Breast epithelium (tissue), 4 donors: Measurements from ENCODE around the gene EXOC3L4. TPM values are rescaled to one million over a fixed set of nuclear protein-coding genes. Genes with fewer than 3 reads are reported as not detected.
A peak's percentile ranks its signal among the peaks of the same experiment; 100 is the strongest.
"Not testable (repeated sequence)": the region's sequence is repeated elsewhere in the genome, so short reads cannot be mapped to it uniquely, and the experiment has no call there.

Experiments
- DNase-seq, 2 donors: peaks; one replicate each; pipeline ENCODE4 v3.0.0-alpha.2; 2019; ENCODE audit warnings: low spot score in 2 of 2
- H3K27ac ChIP-seq, 2 donors: fragments of 200-600 bp; sonication (generic) in 1 of 2; one replicate each; pipeline ENCODE4 v1.5.1; 2016 to 2019; ENCODE audit warnings: mild to moderate bottlenecking in 1 of 2
- H3K27me3 ChIP-seq, 2 donors: fragments of 200-600 bp; sonication (generic) in 1 of 2; one replicate each; pipeline versions ENCODE4 v1.5.1 to v1.6.0; 2017 to 2019; ENCODE audit warnings: control low read depth in 1 of 2, mild to moderate bottlenecking in 1 of 2
- H3K36me3 ChIP-seq: fragments of 200-600 bp; one replicate; pipeline ENCODE4 v1.5.1; 2019
- H3K4me1 ChIP-seq, 2 donors: fragments of 200-600 bp; sonication (generic); one replicate each; pipeline ENCODE4 v1.5.1; 2016 to 2019; ENCODE audit warnings: control low read depth in 1 of 2
- H3K4me3 ChIP-seq, 3 donors: fragments of 200-600 bp; sonication (generic); 1 replicate in 2 of 3; 2 replicates in 1 of 3; pipeline ENCODE4 v1.5.1; 2016 to 2019; ENCODE audit warnings: mild to moderate bottlenecking in 3 of 3, moderate library complexity in 2 of 3
- H3K9me3 ChIP-seq, 2 donors: fragments of 200-600 bp; sonication (generic) in 1 of 2; one replicate each; pipeline ENCODE4 v1.5.1; 2016 to 2019; ENCODE audit warnings: control low read depth in 1 of 2
- POLR2A ChIP-seq: fragments of 450-650 bp; IDR thresholded peaks from one replicate; pipeline ENCODE4 v1.6.1; 2016; ENCODE audit warnings: antibody characterized with exemption, mild to moderate bottlenecking, moderate library complexity
- POLR2AphosphoS5 ChIP-seq, 3 donors: sonication (generic); formaldehyde crosslinking; IDR thresholded peaks; one replicate each; pipeline ENCODE4 v1.6.1; 2017; ENCODE audit warnings: antibody characterized with exemption in 3 of 3
- intact Hi-C: fragments of 100-400 bp; cut with DNase I; formaldehyde crosslinking; loops from one replicate; pipeline ENCODE4 v1.15.1; 2023; ENCODE audit warnings: low total_unique reads
- total RNA-seq, 3 donors: library from RNA; depleted of rRNA; stranded (reverse); fragments of >200 nt; gene quantifications; one replicate each; pipeline ENCODE4 v1.1.0, GENCODE V29; 2016
- TF ChIP-seq, protein P1 (sequence below), 3 donors: fragments of 450-650 bp; IDR thresholded peaks; one replicate each; pipeline ENCODE4 v1.5.1; 2016 to 2017; ENCODE audit warnings: antibody characterized with exemption in 3 of 3, mild to moderate bottlenecking in 3 of 3, moderate library complexity in 3 of 3

The EXOC3L4 gene
- total RNA-seq: 1 to 10 TPM in 1 of 3 donors, under 1 TPM in 1, not detected in 1; 0.66 to 1.0 TPM

DNA sequence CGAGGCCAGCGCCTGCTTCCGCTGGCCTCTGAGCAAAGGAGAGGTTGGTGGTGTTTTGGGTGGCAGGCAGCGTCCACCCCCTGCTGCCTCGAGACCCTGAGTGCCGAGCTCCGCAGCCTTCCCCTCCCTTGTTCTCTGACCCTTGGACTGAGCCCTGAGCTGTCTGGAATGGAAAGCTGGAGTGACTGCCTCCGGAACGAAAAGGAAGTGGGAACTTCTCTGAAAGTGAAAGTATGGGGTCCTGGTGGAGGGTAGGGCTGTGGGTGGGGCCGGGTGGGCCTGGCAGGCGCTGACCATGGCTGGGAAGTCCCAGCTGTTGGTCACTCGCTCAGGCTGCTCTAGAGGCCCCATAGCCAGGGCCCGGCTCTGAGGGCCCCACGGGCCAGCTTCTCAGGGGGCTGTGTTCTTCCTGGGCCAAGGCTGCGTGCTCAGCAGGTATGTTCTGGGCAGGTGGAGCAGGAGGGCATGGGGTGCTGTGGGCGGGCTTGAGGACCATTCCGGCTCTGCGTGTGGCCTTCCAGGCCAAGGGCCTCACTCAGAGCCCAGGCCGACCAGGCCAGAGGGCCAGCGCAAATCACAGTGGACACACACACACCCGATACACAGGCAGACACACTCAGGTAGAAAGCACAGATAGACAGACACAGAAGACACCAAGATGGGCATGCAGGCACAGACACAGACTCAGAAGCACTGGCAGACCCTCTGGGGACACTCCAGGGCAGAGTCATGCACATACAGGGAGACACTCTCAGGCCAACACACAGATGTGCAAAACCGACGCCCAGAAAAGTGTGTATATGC lies at the start of gene EXOC3L4:
Gene EXOC3L4, plus strand, starts transcription at position 320 of the 804 bp plus-strand sequence. CDS start 5,495 bp downstream, outside the sequence.
- H3K4me3 ChIP-seq: peak within 1 kb of the TSS in 1 of 3 donors; percentile 19

DNA sequence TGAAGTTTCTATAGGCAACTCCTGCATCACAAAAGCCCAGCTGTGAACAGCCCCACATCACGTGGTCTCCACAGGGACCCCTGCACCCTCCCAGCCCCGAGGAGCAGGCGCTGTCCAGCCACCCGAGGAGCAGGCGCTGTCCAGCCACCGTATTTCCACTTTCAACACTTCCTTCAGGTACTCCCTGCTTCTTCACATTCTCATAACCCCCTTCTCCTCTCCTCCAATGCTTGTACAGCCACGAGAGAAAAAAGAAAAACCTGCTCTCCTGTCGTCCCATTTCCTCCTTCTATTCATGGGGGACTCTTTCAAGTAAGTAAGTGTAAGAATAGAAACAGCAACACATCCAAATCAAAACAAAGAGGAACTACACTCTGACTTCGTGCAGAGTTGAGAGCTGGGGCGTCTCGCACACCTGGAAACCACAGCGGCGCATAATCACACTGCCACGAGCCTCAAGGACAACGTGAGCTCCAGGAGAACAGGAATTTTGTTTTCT lies 49.1 kb upstream of the EXOC3L4 start:
- intact Hi-C loops: no loop called here
- H3K27ac ChIP-seq: no peak overlapping the region
- H3K27me3 ChIP-seq: no peaks in the 10 kb centered on the region
- peaks cover 3 to 4% of the 10 kb centered on the region in 2 donors for H3K4me1 ChIP-seq
- peak in 1 of 2 donors; percentile 34 for DNase-seq
- TF ChIP-seq POLR2AphosphoS5 (IDR thresholded peaks at IDR 0.05) (no peak), POLR2A (no peak)
- TF ChIP-seq, protein P1, sequence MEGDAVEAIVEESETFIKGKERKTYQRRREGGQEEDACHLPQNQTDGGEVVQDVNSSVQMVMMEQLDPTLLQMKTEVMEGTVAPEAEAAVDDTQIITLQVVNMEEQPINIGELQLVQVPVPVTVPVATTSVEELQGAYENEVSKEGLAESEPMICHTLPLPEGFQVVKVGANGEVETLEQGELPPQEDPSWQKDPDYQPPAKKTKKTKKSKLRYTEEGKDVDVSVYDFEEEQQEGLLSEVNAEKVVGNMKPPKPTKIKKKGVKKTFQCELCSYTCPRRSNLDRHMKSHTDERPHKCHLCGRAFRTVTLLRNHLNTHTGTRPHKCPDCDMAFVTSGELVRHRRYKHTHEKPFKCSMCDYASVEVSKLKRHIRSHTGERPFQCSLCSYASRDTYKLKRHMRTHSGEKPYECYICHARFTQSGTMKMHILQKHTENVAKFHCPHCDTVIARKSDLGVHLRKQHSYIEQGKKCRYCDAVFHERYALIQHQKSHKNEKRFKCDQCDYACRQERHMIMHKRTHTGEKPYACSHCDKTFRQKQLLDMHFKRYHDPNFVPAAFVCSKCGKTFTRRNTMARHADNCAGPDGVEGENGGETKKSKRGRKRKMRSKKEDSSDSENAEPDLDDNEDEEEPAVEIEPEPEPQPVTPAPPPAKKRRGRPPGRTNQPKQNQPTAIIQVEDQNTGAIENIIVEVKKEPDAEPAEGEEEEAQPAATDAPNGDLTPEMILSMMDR (IDR thresholded peaks at IDR 0.05): no peak
- no peak overlapping the region for H3K4me3 ChIP-seq
- no peaks in the 10 kb centered on the region for H3K9me3 ChIP-seq
- no peaks in the 10 kb centered on the region for H3K36me3 ChIP-seq

More for the DNA sequence above, at the start of gene EXOC3L4:
- no peak for DNase-seq
- Histone ChIP-seq H3K27me3 (no peaks in the 10 kb centered on the region), H3K27ac (peak within 1 kb of the TSS; percentile 13 to 61), H3K36me3 (no peaks in the 10 kb centered on the region), H3K9me3 (no peaks in the 10 kb centered on the region), H3K4me1 (no peaks in the 10 kb centered on the region)
- intact Hi-C loops: no loop called here
- TF ChIP-seq, protein P1 (IDR thresholded peaks at IDR 0.05): no peak
- TF ChIP-seq POLR2A (no peak), POLR2AphosphoS5 (IDR thresholded peaks at IDR 0.05) (no peak)

DNA sequence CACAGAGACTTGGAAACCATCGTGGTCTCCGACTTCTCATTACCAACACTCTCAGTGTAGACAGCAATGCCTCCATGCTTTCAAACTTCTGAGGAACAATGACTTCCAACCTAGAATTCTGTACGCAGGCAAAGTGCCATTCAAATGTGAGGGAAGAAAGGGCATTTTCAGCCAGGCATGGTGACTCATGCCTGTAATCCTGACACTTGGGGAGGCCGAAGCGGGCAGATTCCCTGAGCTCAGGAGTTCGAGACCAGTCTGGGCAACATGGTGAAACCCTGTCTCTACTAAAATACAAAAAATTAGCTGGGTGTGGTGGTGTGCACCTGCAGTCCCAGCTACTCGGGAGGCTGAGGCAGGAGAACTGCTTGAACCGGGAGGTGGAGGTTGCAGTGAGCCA lies 47.1 kb upstream of the EXOC3L4 start:
- DNase-seq: peak in 1 of 2 donors; percentile 2
- H3K9me3 ChIP-seq, intact Hi-C loops, H3K4me3 ChIP-seq, H3K4me1 ChIP-seq, H3K27ac ChIP-seq, H3K36me3 ChIP-seq, H3K27me3 ChIP-seq: not testable (repeated sequence)

DNA sequence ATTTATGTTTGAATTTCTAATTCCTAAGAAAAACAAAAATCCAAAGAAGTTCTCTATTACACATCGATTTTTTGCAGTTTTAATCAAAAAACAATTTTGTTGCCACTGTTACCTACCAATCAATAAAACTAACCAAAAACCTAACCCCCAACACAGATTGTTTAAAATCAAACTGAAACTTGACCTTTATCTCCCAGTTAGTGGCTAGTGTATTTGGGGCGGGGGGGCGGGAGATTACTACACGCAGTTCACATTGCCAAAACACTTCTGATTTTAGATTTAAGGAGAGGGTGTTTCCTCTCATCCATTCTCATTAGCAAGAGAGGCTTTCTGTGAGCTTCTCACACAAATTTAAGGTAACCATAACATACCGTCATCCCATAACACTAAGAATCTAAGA lies 43.6 kb upstream of the EXOC3L4 start:
- intact Hi-C loops: no loop called here

DNA sequence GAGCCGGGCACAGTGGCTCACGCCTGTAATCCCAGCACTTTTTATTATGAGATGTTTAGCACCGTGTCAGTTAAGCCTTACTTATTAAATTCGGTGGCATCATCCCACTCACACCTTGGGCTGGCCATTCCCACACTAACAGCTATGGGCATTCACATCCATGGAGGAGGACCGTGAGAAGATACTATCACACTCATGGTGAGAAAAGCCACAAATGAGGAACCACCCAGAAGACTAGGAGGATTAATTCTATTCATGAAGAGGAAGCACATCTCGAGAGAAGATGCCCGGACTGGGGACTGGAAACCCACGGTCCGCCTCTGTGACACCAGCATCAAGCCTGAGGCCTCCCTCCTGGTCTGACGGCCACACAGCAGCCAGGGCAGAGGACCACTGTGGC lies 42.1 kb upstream of the EXOC3L4 start:
- TF ChIP-seq, protein P1 (IDR thresholded peaks at IDR 0.05): no peak
- TF ChIP-seq POLR2A: no peak
- TF ChIP-seq POLR2AphosphoS5 (IDR thresholded peaks at IDR 0.05): no peak
- no peaks in the 10 kb centered on the region for H3K36me3 ChIP-seq
- H3K4me3 ChIP-seq: no peak overlapping the region
- no peak overlapping the region for H3K27ac ChIP-seq
- intact Hi-C loops: no loop called here
- H3K4me1 ChIP-seq: no peaks in the 10 kb centered on the region
- H3K27me3 ChIP-seq: no peaks in the 10 kb centered on the region
- H3K9me3 ChIP-seq: no peaks in the 10 kb centered on the region
- peak in 1 of 2 donors; percentile 34 for DNase-seq

More for the DNA sequence above, 43.6 kb upstream of the EXOC3L4 start:
- Histone ChIP-seq H3K9me3 (no peaks in the 10 kb centered on the region), H3K4me3 (no peak overlapping the region), H3K36me3 (no peaks in the 10 kb centered on the region), H3K27ac (no peak overlapping the region), H3K27me3 (no peaks in the 10 kb centered on the region), H3K4me1 (peaks cover 0 to 2% of the 10 kb centered on the region in 2 donors)
- DNase-seq: no peak
- TF ChIP-seq POLR2AphosphoS5 (IDR thresholded peaks at IDR 0.05): no peak

DNA sequence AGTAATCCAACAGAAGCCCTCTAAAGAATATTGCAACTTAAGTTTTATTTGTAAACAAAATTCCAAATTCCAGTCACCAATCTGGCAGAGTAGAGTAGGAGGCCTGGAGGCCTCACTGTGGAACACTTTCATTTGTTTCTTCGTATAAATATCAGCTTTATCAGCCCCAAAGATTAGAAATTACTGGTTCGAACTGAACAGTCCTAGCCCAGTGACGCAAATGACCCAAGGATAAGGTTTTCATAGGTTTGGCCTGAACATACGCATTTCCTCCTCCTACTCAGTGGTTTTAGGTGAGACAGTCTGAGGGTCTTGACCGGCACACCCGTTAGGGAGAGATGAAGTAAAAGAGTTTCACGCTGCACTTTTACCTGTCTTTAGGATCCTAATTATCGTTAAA lies 38.8 kb upstream of the EXOC3L4 start:
- peak in 1 of 2 donors; percentile 1 for DNase-seq
- Histone ChIP-seq H3K27ac (peak overlapping the region in 1 of 2 donors; percentile 8), H3K4me1 (peaks cover 0 to 8% of the 10 kb centered on the region in 2 donors), H3K27me3 (no peaks in the 10 kb centered on the region), H3K9me3 (no peaks in the 10 kb centered on the region), H3K36me3 (no peaks in the 10 kb centered on the region), H3K4me3 (peak overlapping the region; percentile 96 to 99 (median 98))
- intact Hi-C loops: no loop called here
- TF ChIP-seq, protein P1 (IDR thresholded peaks at IDR 0.05): no peak
- no peak for TF ChIP-seq POLR2A
- no peak for TF ChIP-seq POLR2AphosphoS5 (IDR thresholded peaks at IDR 0.05)
